HS-27A (cell line): ENCODE results near the gene CNGA3.
A peak's percentile ranks its signal among the peaks of the same experiment; 100 is the strongest.

Source experiments
- DNase-seq: peaks from one replicate; pipeline ENCODE4 v3.0.0-alpha.2; 2012; ENCODE audit warnings: low read depth, missing footprints

Gene CNGA3

DNA sequence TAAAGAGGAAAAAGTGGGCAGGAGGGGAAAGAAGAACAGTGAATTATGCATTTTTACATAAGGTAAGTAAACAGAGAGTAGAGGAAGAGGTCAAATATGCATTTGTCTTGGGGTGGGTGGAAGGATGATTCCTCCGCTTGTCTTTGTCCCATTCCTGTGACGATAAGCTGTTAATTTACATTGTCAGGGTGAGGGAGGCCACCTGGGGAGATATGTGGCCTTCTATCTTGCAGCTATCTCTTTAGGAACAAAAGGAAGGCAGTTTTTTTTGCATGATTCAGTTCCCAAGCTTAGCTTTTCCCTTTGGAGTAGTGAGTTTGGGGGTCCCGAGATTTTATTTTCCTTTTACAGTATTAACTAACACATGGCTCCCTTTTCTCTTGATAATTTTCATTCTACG is 96.2 kb downstream of the CNGA3 start:
- DNase-seq, result no peak

DNA sequence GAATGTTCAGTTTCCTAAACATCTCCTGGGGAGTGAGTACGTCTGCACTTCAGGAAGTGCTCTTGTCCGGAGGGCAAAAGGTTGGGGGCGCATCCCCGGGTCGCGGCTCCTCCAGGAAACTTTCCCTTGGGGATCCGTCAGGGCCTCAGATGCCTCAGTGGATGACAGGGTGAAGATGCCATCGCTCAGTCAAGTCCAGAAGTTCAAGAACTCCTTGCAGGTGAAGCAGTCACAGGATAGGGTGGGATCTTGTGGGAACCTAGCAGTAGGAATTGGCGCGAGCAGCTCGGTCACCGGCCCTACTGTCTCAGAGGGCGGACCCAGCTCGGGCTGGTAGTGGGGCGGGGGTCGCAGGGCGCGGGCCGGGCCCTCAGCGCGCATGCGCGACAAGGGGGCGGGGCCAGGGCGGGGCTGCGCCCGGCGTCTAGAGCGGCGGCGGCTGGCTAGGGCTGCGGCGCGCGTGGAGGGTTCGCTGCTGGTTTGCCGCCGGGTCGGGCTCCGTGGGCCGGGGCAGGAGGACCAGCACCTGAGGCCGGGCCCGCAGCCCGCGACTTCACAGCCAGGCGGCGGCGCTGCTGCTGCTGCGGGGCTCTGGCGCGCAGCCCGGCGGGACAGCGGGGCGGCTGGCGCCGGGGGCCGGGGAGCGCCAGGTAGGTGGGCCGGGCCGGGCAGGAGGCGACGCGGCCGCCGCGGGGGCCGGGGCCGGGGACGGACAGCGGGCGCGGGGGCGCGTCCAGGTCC is 98.3 kb downstream of the CNGA3 start, which contains the start of gene INPP4A:
TSS of gene INPP4A (plus strand) at position 423 of the 741 bp plus-strand sequence. CDS start 75,191 bp downstream, outside the sequence.
- DNase-seq, result peak; percentile 38

- no peak for DNase-seq
These were observed 99.0 kb downstream of the CNGA3 start for GRCh38 chr2:98445177-98445682.

DNA sequence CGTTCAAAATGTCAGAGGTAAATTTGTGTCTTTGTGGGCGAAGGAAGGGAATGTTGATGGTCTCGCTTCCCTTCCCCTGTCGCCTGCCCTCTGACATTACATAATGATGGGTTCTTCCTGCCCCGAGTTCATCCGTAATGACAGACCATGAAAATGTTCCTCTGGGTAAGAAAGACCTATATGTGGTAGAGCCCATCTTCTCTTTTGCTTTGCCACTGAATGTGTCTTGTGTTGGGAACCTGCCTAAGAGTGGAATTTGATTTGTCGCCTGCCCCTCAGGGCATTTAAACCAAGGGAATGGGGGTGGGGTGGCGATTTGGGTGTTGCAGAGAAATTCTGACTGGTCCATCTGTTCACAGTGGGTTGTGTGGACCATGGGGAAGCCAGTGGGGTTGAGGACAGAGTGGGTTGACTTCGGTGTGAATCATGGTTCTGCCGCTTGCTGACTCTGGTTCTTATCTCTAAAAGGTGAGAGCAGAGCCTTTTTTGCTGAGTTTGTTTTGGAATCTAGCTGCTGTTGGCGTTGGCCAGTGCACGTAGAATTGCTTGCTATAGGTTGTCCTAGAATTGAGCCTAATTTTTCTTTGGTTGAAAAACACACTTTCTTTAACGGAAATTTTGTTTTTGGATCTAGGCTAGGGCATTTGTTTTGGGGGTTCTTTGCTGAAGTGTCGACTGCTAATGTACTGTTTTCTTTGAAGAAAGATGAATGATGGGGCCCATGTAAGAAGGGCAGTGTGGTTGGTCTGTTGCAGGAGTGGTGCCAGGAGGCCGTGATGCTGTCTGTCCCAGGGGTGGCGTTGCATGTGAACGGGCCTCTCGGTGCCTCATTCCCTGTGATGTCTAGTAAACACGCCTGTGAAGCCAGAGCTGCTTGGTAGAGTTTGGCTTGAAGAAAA is 99.7 kb downstream of the CNGA3 start:
- DNase-seq, result no peak

DNA sequence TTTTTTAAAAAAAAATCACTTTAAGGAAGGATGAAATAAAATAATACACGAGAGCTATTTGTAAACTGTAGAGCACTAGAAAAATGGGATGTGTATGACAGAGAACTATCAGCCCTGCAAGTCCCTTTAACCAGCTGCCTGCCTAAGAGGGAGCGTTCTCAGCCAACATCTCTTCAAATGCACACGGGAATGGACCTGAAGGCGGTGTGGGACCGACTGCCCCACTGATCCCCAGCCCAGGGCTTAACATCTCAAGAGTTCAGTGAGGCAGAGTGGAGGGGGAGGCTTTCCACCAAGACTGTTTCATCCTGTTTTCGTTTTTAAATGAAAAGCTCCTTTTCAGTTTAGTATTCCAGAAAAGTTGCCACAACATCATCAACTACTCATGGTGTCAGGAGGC is 100.6 kb downstream of the CNGA3 start:
- DNase-seq, result no peak
